Calu3 (cell line): Measurements from ENCODE around the gene MYL9. TPM values are rescaled to one million over a fixed set of nuclear protein-coding genes. Genes with fewer than 3 reads are reported as not detected.

ENCODE experiments used
- BruUV-seq: library from RNA; stranded (reverse); fragments of 400-500 nt; replicated peaks from 2 replicates; lab custom pipeline; 2021; lab: Mats Ljungman, UMichigan
- CTCF ChIA-PET: fragments of 300-600 bp; sonication (Branson Sonifier 250); formaldehyde crosslinking; loops from one replicate; lab custom pipeline; 2022; ENCODE audit warnings: antibody characterized with exemption; lab: Charles Lee
- DNase-seq: peaks from one replicate; pipeline ENCODE4 v3.0.0; 2022
- H3K27ac Mint-ChIP-seq: one replicate; pipeline ENCODE4 v1.8.0; 2022; ENCODE audit warnings: mixed read lengths; ENCODE audit not compliant: unreplicated experiment
- H3K27me3 Mint-ChIP-seq: one replicate; pipeline ENCODE4 v1.8.0; 2022; ENCODE audit warnings: mixed read lengths; ENCODE audit not compliant: unreplicated experiment
- H3K36me3 Mint-ChIP-seq: one replicate; pipeline ENCODE4 v1.8.0; 2022; ENCODE audit warnings: mild to moderate bottlenecking, moderate library complexity, mixed read lengths; ENCODE audit not compliant: insufficient read depth, unreplicated experiment
- H3K4me1 Mint-ChIP-seq: one replicate; pipeline ENCODE4 v1.8.0; 2022; ENCODE audit warnings: mild to moderate bottlenecking, low read depth, mixed read lengths; ENCODE audit not compliant: unreplicated experiment
- H3K4me3 Mint-ChIP-seq: one replicate; pipeline ENCODE4 v1.8.0; 2022; ENCODE audit warnings: mild to moderate bottlenecking, low read depth, moderate library complexity, mixed read lengths; ENCODE audit not compliant: unreplicated experiment
- H3K9me3 Mint-ChIP-seq: one replicate; pipeline ENCODE4 v1.8.0; 2022; ENCODE audit warnings: low read depth, mixed read lengths; ENCODE audit not compliant: unreplicated experiment
- CTCF ChIP-seq: fragments of 200-600 bp; IDR thresholded peaks from one replicate; pipeline ENCODE4 v1.8.0; 2022; ENCODE audit warnings: antibody characterized with exemption; ENCODE audit not compliant: unreplicated experiment
- intact Hi-C: fragments of 100-400 bp; cut with micrococcal nuclease; formaldehyde crosslinking; loops from one replicate; pipeline ENCODE4 v1.10.0; 2022; ENCODE audit not compliant: unreplicated experiment
- total RNA-seq: library from RNA; stranded (reverse); gene quantifications from 2 replicates; pipeline ENCODE4 v1.2.3, GENCODE V29; 2022

MYL9 gene
- total RNA-seq, 1 experiment from 2014 or later: 10.3 TPM

GRCh38 chr20:36571564-36572504 lies 30.5 kb downstream of the MYL9 start:
- no peak for TF ChIP-seq CTCF
- no peaks in the 10 kb centered on the region for H3K27me3 Mint-ChIP-seq
- H3K4me1 Mint-ChIP-seq: peaks cover 28% of the 10 kb centered on the region
- peak overlapping the region; percentile 77 for H3K4me3 Mint-ChIP-seq
- H3K27ac Mint-ChIP-seq: peak overlapping the region; percentile 76
- CTCF ChIA-PET: interaction anchor here (0.9 to 2.2 kb wide), 3 partner anchors 14 to 34 kb away, joined by 3 to 14 read pairs (median 3); partner anchors contain the start of gene RAB5IF
- no TSS peak for BruUV-seq
- intact Hi-C loops: no loop called here
- no peak for DNase-seq
- peaks cover 46% of the 10 kb centered on the region for H3K36me3 Mint-ChIP-seq
- H3K9me3 Mint-ChIP-seq: no peaks in the 10 kb centered on the region

GRCh38 chr20:36572701-36573102 lies 31.4 kb downstream of the MYL9 start:
- intact Hi-C loops: no loop called here
- TSS peak; percentile 81 for BruUV-seq
- Mint-ChIP-seq H3K4me1 (peaks cover 28% of the 10 kb centered on the region), H3K9me3 (no peaks in the 10 kb centered on the region), H3K27me3 (no peaks in the 10 kb centered on the region), H3K36me3 (peaks cover 46% of the 10 kb centered on the region), H3K4me3 (peak overlapping the region; percentile 77), H3K27ac (peak overlapping the region; percentile 76)
- CTCF ChIA-PET: interaction anchor here (0.9 to 2.2 kb wide), 3 partner anchors 31 to 182 kb away, joined by 3 to 14 read pairs (median 6); partner anchors contain the start of gene RAB5IF
- no peak for TF ChIP-seq CTCF
- DNase-seq: peak; percentile 48

GRCh38 chr20:36573103-36573797 lies 31.9 kb downstream of the MYL9 start, which contains the start of gene TGIF2:
Gene TGIF2 (plus strand): TSS chr20:36573597. CDS start chr20:36578775, 5,178 bp downstream.
- CTCF ChIA-PET: interaction anchor here (0.9 to 2.2 kb wide), 3 partner anchors 31 to 181 kb away, joined by 3 to 14 read pairs (median 6); partner anchors contain the start of gene RAB5IF
- Mint-ChIP-seq H3K9me3 (no peaks in the 10 kb centered on the region), H3K4me3 (peak within 1 kb of the TSS; percentile 77), H3K36me3 (peaks cover 46% of the 10 kb centered on the region), H3K27ac (peak within 1 kb of the TSS; percentile 76), H3K4me1 (peaks cover 28% of the 10 kb centered on the region), H3K27me3 (no peaks in the 10 kb centered on the region)
- intact Hi-C loops: no loop called here
- peak; percentile 97 for DNase-seq
- BruUV-seq: no TSS peak
- TF ChIP-seq CTCF: no peak

- H3K36me3 Mint-ChIP-seq: peaks cover 49% of the 10 kb centered on the region
- BruUV-seq: no TSS peak
- H3K4me1 Mint-ChIP-seq: peaks cover 28% of the 10 kb centered on the region
- DNase-seq: peak; percentile 46
- peak overlapping the region; percentile 77 for H3K4me3 Mint-ChIP-seq
- no peak overlapping the region for H3K27ac Mint-ChIP-seq
- no peak for TF ChIP-seq CTCF
- no peaks in the 10 kb centered on the region for H3K9me3 Mint-ChIP-seq
- intact Hi-C loops: no loop called here
- no peaks in the 10 kb centered on the region for H3K27me3 Mint-ChIP-seq
- CTCF ChIA-PET: interaction anchor here (0.9 to 2.2 kb wide), 2 partner anchors 32 to 181 kb away, joined by 6 to 14 read pairs; partner anchors contain the start of gene RAB5IF
Measured at GRCh38 chr20:36573798-36574365, 32.6 kb downstream of the MYL9 start.
